Activated CD8-positive, alpha-beta memory T cell treated with anti-CD3 and anti-CD28 coated beads for 36 hours (primary cell): ENCODE data around the gene MRFAP1. TPM values are rescaled to one million over a fixed set of nuclear protein-coding genes. Genes with fewer than 3 reads are reported as not detected.

Experiments used
- CTCF ChIA-PET: fragments of 350-600 bp; sonication (Branson Sonifier 250); formaldehyde crosslinking; loops from one replicate; lab custom pipeline; 2021; ENCODE audit warnings: antibody characterized with exemption; lab: Charles Lee
- POLR2A ChIA-PET: fragments of 350-600 bp; sonication (Branson Sonifier 250); formaldehyde crosslinking; loops from one replicate; lab custom pipeline; 2021; ENCODE audit warnings: antibody characterized with exemption; lab: Charles Lee
- total RNA-seq, 2 experiments: library from RNA; stranded (reverse); gene quantifications; one replicate each; pipeline ENCODE4 v1.2.3, GENCODE V29; 2021

MRFAP1 gene
- total RNA-seq, 2 experiments from 2014 or later: 121 to 124 TPM

DNA sequence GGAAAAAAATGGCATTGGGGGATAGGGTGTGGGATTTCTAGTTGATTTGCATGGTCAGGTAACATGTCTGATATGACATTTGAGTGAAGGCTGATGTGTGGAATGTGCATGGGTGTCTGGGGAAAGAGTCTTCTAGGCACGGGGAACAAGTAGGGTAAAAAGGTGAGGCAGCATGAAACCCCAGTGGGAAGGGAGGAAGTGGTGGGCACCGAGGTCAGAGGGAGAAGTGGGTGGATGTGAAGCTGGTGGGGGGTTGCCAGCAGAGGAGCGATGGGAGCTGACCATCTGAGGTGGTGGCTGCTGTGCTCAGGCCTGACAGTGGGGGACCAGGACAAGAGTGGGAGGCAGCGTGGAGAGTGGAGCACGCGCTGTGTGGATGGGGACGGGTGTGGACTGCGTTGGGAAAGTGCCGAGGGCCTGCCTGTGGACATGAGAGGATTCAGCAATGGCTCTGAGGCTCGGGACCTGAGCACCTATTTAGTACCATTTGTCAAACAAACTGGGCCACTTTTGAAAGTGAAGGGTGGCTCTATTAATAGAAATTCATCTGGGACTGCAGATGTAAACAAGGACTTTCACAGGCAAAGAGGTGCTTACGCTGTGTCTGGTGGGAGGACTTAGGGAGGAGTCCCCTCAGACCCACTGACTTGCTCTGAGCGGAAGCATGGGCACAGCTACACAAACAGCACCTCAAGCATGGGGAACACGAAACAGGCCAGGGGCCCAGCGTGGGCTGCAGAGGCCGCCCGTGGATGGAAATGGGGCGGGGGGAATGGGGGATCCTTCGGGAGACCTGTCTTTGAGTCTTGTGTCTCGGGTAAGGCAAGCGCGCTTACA is 36.5 kb downstream of the MRFAP1 start:
- POLR2A ChIA-PET: interaction anchor here (4.2 kb wide), 1 partner anchor 13 kb away, joined by 55 read pairs; no protein-coding TSS in a partner anchor
- CTCF ChIA-PET: interaction anchor here (5.1 kb wide), 1 partner anchor 13 kb away, joined by 37 read pairs; no protein-coding TSS in a partner anchor

DNA sequence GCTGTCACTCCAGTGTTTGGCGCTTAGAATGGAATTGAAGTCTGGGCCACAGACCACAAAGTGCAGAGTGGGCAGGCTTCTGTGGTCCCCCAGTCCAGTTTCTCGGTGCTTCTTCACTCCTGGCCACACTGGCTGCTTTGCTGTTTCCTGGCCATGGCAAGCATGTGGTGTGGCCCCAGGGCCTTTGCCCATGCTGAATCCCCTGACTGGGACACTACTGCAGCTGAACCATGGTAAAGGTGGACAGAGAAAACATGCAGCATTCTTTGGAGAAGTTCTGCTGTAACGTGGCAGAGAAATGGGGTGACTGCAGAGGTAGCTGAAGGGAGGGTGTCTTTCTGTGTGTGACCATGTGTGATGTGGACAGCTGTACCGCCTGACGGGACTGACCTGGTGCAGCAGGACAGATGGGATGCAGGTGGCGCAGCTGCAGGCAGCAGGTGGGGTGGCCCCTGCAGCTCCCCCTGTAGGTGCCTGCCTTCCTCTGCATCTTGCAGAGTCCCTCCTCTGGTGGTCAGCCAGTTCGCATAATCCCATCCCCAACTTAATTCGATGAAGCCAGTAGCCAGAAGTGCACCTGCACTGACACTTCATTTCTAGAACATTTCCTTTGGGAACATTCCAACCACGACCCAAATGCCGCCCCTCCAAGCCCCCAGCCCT is 40.0 kb downstream of the MRFAP1 start:
- POLR2A ChIA-PET: no interaction called here
- CTCF ChIA-PET: interaction anchor here (0.9 to 1.6 kb wide), 4 partner anchors 10 to 193 kb away, joined by 3 to 5 read pairs (median 4); no protein-coding TSS in a partner anchor

DNA sequence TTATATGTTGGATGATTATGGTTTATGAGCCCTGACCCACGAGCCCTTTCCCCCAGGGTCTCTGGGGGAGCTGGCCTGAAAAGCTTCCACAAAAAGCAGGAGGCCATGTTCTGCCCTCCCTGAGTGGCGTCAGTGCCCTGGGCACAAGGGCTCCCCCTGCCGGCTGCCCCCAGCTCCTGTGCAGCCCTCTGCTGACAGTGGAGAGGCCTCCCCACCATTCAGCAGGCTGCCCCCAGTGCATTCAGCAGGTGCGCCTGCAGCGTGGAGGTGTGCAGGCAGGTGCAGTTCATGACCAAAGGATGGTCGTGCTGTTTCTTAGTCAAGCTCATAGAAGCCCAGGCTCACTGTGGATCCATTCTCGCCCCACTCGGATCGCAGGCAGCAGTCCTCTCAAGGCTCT is 40.7 kb downstream of the MRFAP1 start:
- CTCF ChIA-PET: interaction anchor here (1.1 to 1.6 kb wide), 3 partner anchors 10 to 192 kb away, joined by 3 to 5 read pairs (median 4); no protein-coding TSS in a partner anchor

DNA sequence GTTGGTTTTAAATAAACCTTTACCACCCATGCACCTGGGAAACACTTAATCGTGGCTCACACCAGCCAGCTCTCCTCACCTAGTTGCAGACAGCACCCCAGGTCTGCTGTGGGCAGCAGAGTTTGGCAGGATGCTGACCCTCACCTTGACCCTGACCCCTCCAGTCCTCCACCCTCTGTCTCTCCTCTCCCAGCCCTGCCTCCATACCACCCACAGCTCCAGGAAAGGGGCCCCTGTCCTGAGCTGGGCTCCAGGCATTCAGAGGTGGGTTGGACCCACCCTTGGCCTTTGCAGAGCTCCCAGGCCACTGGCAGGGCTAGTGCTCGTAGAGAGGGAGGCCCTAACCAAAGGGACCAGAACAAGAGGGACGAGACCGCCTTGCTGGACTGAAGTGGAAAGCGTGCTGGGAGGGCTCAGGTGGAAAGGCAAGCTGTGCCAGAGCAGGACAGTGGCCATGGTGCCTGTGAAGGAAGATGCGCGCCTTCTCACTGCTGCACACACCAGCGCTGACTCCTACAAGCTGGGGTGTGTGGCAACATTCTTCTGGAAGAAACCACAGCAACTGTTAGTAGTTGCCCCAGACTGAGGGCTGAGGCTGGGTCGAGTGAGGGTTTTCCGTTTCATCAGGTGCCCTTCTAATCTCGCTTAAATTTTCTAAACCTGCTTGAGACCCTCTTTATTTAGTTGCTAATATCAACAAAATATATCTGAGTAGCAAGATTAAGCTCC is 42.5 kb downstream of the MRFAP1 start:
- CTCF ChIA-PET: interaction anchor here (0.6 to 1.1 kb wide), 3 partner anchors 11 to 330 kb away, joined by 3 to 4 read pairs (median 3); no protein-coding TSS in a partner anchor
- POLR2A ChIA-PET: no interaction called here

More for the DNA sequence above, 40.7 kb downstream of the MRFAP1 start:
- POLR2A ChIA-PET: no interaction called here

DNA sequence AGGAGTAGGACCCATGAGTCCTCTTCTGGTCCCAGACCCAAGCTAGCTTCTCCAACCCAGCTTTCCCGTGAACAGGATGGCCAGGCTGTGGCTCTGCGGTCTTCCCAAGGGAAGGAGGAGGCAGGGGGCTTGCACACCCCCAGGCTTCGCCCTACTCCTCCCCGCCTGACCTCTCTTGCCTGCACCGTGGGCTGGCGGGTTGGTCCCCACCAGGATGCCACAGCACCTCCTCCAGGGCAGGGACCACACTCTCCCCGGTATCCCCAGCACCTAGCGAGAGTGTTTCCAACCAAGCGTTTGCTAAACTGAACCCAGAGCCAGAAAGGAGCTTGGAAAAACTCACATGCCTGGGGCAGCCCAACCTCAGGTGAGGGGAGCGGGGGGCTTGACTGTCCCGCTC is 44.2 kb downstream of the MRFAP1 start:
- ChIA-PET CTCF (interaction anchor here (1.6 kb wide), 1 partner anchor 10 kb away, joined by 5 read pairs; no protein-coding TSS in a partner anchor), POLR2A (interaction anchor here (0.6 kb wide), 1 partner anchor 359 kb away, joined by 4 read pairs; the partner anchor contains the start of gene TADA2B)

DNA sequence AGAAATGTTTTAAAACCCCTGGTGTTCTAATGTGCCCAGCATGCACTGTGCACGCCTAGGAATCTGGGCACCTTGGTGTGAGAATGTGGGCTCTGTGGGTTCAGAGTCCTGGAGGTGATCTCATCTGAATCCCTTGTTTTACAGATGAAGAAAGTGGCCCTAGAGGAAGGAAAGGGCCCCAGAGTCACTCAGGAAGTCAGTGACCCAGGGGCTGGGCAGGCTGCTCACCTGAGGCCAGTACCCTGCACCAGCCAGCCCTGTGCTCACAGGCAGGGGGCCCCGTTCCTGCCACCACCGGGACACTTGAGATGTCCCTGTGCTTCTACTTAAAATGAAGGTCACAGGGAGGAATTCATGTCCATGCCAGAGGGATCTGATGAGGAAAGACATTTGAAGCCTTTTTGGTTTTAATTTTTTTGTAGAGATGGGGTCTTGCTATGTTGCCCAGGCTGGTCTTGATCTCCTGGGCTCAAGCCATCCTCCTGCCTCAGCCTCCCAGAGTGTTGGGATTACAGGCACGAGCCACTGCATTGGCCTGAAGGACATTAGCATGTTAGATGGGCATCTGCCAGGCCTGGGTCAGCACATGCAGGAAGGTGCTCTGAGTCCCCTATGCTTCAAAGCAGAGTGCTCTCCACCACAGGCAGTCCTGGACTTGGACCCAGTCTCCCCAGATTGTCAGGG is 45.8 kb downstream of the MRFAP1 start:
- ChIA-PET CTCF (interaction anchor here (0.9 kb wide), 1 partner anchor 10 kb away, joined by 4 read pairs; no protein-coding TSS in a partner anchor), POLR2A (interaction anchor here (0.8 kb wide), 1 partner anchor 91 kb away, joined by 3 read pairs; no protein-coding TSS in a partner anchor)

DNA sequence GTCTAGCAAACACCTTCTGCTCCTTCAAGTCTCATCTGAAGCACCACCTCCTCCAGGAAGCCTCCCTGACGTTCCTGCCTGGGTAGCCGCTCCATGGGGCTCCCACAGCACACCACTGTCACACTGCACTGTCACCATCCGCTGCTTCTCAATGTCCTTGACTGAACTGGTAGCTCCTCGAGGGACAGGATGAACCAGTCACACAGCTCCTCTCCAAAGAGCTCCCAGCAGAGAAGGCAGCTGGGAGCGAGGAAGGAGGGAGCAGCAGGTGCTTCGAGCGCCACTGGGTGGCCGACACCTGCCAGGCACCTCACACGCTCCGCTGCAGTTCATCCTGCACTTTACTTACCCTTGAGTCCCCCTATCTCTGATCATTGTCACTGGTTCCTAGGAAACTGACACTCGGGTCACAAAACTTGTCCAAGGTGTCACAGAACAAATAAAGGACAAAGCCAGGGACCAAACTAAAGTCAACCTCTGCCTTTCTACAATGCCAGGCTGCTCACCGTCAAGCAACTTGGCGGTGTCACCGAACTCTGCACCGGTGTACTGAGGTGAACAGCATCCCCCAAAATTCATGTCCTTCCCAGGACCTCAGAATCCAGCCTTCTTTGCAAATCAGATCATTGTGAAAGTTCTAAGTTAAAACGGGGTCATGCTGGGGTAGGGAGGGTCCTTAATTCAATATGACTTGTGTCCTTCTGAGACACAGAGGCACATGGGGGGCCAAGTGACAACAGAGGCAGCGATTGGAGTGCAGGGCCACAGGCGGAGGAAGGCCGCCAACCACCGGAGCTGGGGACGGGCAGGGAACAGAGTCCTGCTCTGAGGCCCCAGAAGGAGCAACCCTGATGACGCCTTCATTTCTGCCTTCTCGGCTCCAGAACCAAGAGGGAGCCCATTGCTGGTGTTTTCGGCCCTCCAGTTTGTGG is 47.7 kb downstream of the MRFAP1 start:
- ChIA-PET POLR2A (interaction anchor here (0.6 to 3.5 kb wide), 3 partner anchors 13 to 221 kb away, joined by 3 to 55 read pairs (median 4); a partner anchor contains a TSS), CTCF (interaction anchor here (1.0 to 3.7 kb wide), 3 partner anchors 13 to 14 kb away, joined by 7 to 37 read pairs (median 9); a partner anchor contains a TSS)

DNA sequence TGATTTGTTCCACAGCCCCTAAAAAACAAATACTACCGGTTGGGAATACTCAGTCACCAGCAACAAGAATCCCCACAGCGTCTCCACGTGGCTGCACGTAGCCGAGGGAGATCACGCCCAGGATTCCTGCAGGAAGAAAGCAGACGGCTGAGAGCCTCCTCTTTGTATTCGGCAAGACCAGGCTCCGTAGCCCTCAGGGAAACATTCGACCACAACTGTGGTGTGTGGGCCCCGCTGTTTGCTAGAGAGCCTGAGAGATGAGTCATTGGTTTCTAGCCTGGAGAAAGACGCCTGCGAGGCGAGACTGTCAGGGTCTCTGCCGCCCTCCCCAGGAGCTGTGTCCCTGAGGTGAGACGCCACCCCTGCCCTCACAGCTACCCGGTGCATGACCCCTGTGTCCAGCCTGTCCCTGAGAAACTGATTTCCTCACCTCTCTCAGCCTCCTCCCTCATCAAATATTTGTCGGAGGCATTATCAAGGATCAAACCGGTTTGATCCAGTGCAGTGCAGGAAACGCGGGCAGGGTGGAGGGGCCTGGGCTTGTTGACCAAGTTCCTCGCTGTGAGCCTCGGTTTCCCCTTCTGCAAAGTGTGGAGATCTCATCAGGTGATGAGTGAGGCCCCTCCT is 48.5 kb downstream of the MRFAP1 start:
- ChIA-PET POLR2A (interaction anchor here (0.9 to 3.5 kb wide), 3 partner anchors 13 to 220 kb away, joined by 4 to 55 read pairs (median 6); a partner anchor contains a TSS), CTCF (interaction anchor here (0.9 to 3.7 kb wide), 6 partner anchors 13 to 31 kb away, joined by 3 to 37 read pairs (median 4); partner anchors contain the start of gene BLOC1S4)

DNA sequence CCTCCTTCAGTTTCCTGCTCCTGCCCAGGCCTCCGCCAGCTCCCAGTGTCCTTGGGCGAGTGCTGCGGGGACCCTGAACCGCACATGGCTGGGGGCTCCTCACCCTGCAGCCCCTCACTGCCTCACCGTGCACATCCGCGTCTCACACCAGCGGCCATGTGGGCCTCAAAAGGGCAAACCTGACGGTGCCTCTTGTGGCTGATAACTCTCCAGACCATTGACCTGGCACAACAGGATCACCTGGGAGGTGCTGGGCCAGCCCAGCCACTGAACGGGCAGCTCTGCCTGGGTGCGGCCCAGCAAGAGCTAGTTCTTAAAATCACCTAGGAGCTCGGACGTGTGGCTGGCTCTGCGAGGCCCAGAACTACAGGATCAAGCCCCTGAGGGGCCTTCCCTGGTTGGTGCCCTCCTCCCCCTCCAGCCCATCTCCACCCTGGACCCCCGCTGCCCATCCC is 49.0 kb downstream of the MRFAP1 start:
- POLR2A ChIA-PET: interaction anchor here (0.8 to 3.5 kb wide), 6 partner anchors 12 to 220 kb away, joined by 3 to 55 read pairs (median 5); partner anchors contain the start of genes BLOC1S4 and MRFAP1L1
- CTCF ChIA-PET: interaction anchor here (0.9 to 3.7 kb wide), 9 partner anchors 12 to 378 kb away, joined by 3 to 37 read pairs (median 4); partner anchors contain the start of genes BLOC1S4 and GRPEL1

Other genes with a start within 250 kb of the MRFAP1 start
- not detected for gene PPP2R2C, start 168.1 kb upstream of the MRFAP1 start, total RNA-seq
- gene MAN2B2, start 65.5 kb upstream of the MRFAP1 start, total RNA-seq: 10 to 100 TPM; 14.8 to 15.7 TPM
- 1 to 10 TPM; 3.2 to 4.3 TPM for gene S100P, start 53.2 kb downstream of the MRFAP1 start, total RNA-seq
- 10 to 100 TPM; 45.9 to 49.2 TPM for gene MRFAP1L1, start 69.2 kb downstream of the MRFAP1 start, total RNA-seq
- gene BLOC1S4, start 75.5 kb downstream of the MRFAP1 start, total RNA-seq: 10 to 100 TPM; 21.6 to 22.2 TPM
- gene KIAA0232, start 142.0 kb downstream of the MRFAP1 start, total RNA-seq: 10 to 100 TPM; 14.0 to 17.5 TPM